ENCODE measurements around the gene SIAE.

SIAE gene

GRCh38 chr11:124673333-124674167 lies at the start of gene SIAE, which contains the start of gene SPA17:
SIAE (minus strand) TSS chr11:124673739; CDS start chr11:124673708, 31 bp downstream.
SPA17 (plus strand) TSS chr11:124673904; CDS start chr11:124675265, 1,361 bp downstream.
- peak; percentile 89 for DNase-seq (ENCODE audit: low read depth)
- peak within 1 kb of the TSS; percentile 81 for H3K4me3 ChIP-seq (ENCODE audit: low read depth, low read length)
- no peak for TF ChIP-seq CTCF (IDR thresholded peaks at IDR 0.05; ENCODE audit: control insufficient read depth, extremely low read depth, insufficient read depth)

- no peak for TF ChIP-seq CTCF (IDR thresholded peaks at IDR 0.05; ENCODE audit: control insufficient read depth, extremely low read depth, insufficient read depth)
- DNase-seq (ENCODE audit: low read depth) = no peak
- no peak overlapping the region for H3K4me3 ChIP-seq (ENCODE audit: low read depth, low read length)
Observed at GRCh38 chr11:124722176-124722575, 48.6 kb upstream of the SIAE start.

- DNase-seq (ENCODE audit: low read depth) = no peak
- H3K4me3 ChIP-seq (ENCODE audit: low read depth, low read length) = no peak overlapping the region
- TF ChIP-seq CTCF (IDR thresholded peaks at IDR 0.05; ENCODE audit: control insufficient read depth, extremely low read depth, insufficient read depth) = no peak
Observed at GRCh38 chr11:124719534-124719933, 46.0 kb upstream of the SIAE start.

GRCh38 chr11:124718801-124719200 lies 45.3 kb upstream of the SIAE start:
- no peak for DNase-seq (ENCODE audit: low read depth)
- H3K4me3 ChIP-seq (ENCODE audit: low read depth, low read length) = no peak overlapping the region
- TF ChIP-seq CTCF (IDR thresholded peaks at IDR 0.05; ENCODE audit: control insufficient read depth, extremely low read depth, insufficient read depth) = no peak

GRCh38 chr11:124717786-124718651 lies 44.5 kb upstream of the SIAE start:
- no peak overlapping the region for H3K4me3 ChIP-seq (ENCODE audit: low read depth, low read length)
- no peak for DNase-seq (ENCODE audit: low read depth)
- no peak for TF ChIP-seq CTCF (IDR thresholded peaks at IDR 0.05; ENCODE audit: control insufficient read depth, extremely low read depth, insufficient read depth)

- no peak for DNase-seq (ENCODE audit: low read depth)
- no peak overlapping the region for H3K4me3 ChIP-seq (ENCODE audit: low read depth, low read length)
- TF ChIP-seq CTCF (IDR thresholded peaks at IDR 0.05; ENCODE audit: control insufficient read depth, extremely low read depth, insufficient read depth) = no peak
Observed at GRCh38 chr11:124717421-124717785, 43.9 kb upstream of the SIAE start.
